ENCODE data around the gene KIFC1. TPM values are rescaled to one million over a fixed set of nuclear protein-coding genes. Genes with fewer than 3 reads are reported as not detected.
"Not testable (repeated sequence)": the region's sequence is repeated elsewhere in the genome, so short reads cannot be mapped to it uniquely, and the experiment has no call there.

The KIFC1 gene
- polyA plus RNA-seq, 3 donors = 0.14 to 0.87 (median 0.68) TPM

DNA sequence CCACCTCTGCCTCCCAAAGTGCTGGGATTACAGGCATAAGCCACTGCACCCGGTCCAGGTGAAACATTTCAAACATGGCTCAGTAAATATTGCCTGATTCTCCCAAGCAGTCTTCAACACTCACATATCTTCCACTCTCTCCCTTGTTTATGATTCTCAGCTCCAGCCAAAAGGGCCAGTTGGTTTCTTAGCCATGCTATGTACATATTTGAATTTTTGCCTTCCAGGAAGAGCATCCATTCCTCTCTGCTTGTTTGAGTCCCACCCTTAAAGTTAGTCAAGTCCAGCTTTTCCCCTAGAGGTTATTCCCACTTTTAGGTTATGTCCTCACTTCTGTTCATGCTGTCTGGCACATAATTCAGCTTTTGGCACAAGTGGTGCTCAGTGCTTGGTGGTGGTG is 5.9 kb downstream of the KIFC1 start:
- Mint-ChIP-seq H3K9me3 (no peaks in the 10 kb centered on the region), H3K27me3 (ENCODE audit: low read depth in 3 of 3) (peaks cover 0 to 1% (median 0%) of the 10 kb centered on the region in 3 donors), H3K27ac (peak overlapping the region in 5 of 7 donors; percentile 31 to 89 (median 78)), H3K4me1 (peaks cover 24% of the 10 kb centered on the region), H3K4me3 (no peak overlapping the region), H3K36me3 (peaks cover 18 to 50% of the 10 kb centered on the region in 2 donors)
- TF ChIP-seq, protein P1, sequence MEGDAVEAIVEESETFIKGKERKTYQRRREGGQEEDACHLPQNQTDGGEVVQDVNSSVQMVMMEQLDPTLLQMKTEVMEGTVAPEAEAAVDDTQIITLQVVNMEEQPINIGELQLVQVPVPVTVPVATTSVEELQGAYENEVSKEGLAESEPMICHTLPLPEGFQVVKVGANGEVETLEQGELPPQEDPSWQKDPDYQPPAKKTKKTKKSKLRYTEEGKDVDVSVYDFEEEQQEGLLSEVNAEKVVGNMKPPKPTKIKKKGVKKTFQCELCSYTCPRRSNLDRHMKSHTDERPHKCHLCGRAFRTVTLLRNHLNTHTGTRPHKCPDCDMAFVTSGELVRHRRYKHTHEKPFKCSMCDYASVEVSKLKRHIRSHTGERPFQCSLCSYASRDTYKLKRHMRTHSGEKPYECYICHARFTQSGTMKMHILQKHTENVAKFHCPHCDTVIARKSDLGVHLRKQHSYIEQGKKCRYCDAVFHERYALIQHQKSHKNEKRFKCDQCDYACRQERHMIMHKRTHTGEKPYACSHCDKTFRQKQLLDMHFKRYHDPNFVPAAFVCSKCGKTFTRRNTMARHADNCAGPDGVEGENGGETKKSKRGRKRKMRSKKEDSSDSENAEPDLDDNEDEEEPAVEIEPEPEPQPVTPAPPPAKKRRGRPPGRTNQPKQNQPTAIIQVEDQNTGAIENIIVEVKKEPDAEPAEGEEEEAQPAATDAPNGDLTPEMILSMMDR (IDR thresholded peaks at IDR 0.05) = no peak
- no peak overlapping the region for H3K4me2 ChIP-seq (replicated peaks; ENCODE audit: extremely low read depth, low read length, poor library complexity, severe bottlenecking)
- no peaks in the 10 kb centered on the region for H3K27me3 ChIP-seq (ENCODE audit: control insufficient read depth in 2 of 2, insufficient read depth in 2 of 2, low read length in 2 of 2)
- H4K20me1 ChIP-seq (ENCODE audit: insufficient read depth, low read length) = no peaks in the 10 kb centered on the region
- H3K4me3 ChIP-seq (replicated peaks in 1 of 3; ENCODE audit: low read depth in 2 of 3, low read length in 3 of 3) = no peak overlapping the region
- DNase-seq = no peak
- no peak overlapping the region for H3K9ac ChIP-seq (ENCODE audit: insufficient read depth, low read length, poor library complexity, severe bottlenecking)
- H3K27ac ChIP-seq (ENCODE audit: low read depth in 1 of 2, low read length in 2 of 2) = peak overlapping the region in 1 of 2 donors; percentile 66
- WGBS (ENCODE audit: insufficient coverage) = 100% methylated on average over 1 of the region's 1 CpG
- peaks cover 87% of the 10 kb centered on the region for H3K79me2 ChIP-seq (ENCODE audit: insufficient read depth, low read length)
- no peaks in the 10 kb centered on the region for H3K9me3 ChIP-seq (replicated peaks in 1 of 2; ENCODE audit: control insufficient read depth in 1 of 2, insufficient read depth in 1 of 2, low read length in 2 of 2)
- peaks cover 6 to 51% of the 10 kb centered on the region in 2 donors for H3K36me3 ChIP-seq (replicated peaks in 1 of 2; ENCODE audit: control insufficient read depth in 1 of 2, insufficient read depth in 2 of 2, low read length in 2 of 2)
- peaks cover 12 to 17% of the 10 kb centered on the region in 2 donors for H3K4me1 ChIP-seq (ENCODE audit: control insufficient read depth in 1 of 2, insufficient read depth in 2 of 2, low read length in 2 of 2)
- intact Hi-C loops (cut with micrococcal nuclease) = loop anchor here in 1 of 2 donors (10.0 kb wide), 1 partner anchor 103 kb away; the partner anchor contains the start of gene RGL2
- H2AFZ ChIP-seq (ENCODE audit: insufficient read depth, low read depth, low read length, poor library complexity, severe bottlenecking) = no peak overlapping the region

DNA sequence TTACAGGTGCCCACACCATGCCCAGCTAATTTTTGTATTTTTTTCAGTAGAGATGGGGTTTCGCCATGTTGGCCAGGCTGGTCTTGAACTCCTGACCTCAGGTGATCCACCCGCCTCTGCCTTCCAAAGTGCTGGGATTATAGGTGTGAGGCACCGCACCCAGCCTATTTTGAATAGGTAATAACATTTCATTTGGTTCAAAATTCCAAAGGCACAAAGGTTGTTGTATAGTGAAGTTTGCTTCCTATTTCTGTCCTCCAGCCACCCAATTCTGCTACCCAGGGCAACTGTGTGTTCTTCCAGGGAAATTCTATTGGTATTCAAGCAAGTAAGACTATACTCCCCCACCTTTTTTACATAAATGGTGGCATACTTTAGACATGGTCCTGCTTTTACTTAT is 7.0 kb downstream of the KIFC1 start:
- DNase-seq; H3K9me3 ChIP-seq (replicated peaks in 1 of 2; ENCODE audit: control insufficient read depth in 1 of 2, insufficient read depth in 1 of 2, low read length in 2 of 2); H3K27me3 ChIP-seq (ENCODE audit: control insufficient read depth in 2 of 2, insufficient read depth in 2 of 2, low read length in 2 of 2); H3K4me1 ChIP-seq (ENCODE audit: control insufficient read depth in 1 of 2, insufficient read depth in 2 of 2, low read length in 2 of 2); H3K9me3 Mint-ChIP-seq; H3K4me3 Mint-ChIP-seq; H3K27me3 Mint-ChIP-seq (ENCODE audit: low read depth in 3 of 3); H3K4me2 ChIP-seq (replicated peaks; ENCODE audit: extremely low read depth, low read length, poor library complexity, severe bottlenecking); H3K9ac ChIP-seq (ENCODE audit: insufficient read depth, low read length, poor library complexity, severe bottlenecking); H2AFZ ChIP-seq (ENCODE audit: insufficient read depth, low read depth, low read length, poor library complexity, severe bottlenecking); H4K20me1 ChIP-seq (ENCODE audit: insufficient read depth, low read length); H3K4me3 ChIP-seq (replicated peaks in 1 of 3; ENCODE audit: low read depth in 2 of 3, low read length in 3 of 3): not testable (repeated sequence)
- WGBS (ENCODE audit: insufficient coverage) = 100% methylated on average over 1 of the region's 3 CpGs
- peaks cover 24 to 56% of the 10 kb centered on the region in 2 donors for H3K36me3 Mint-ChIP-seq
- H3K27ac Mint-ChIP-seq = peak overlapping the region in 4 of 7 donors; percentile 31 to 89 (median 54)
- peaks cover 14% of the 10 kb centered on the region for H3K4me1 Mint-ChIP-seq
- peaks cover 86% of the 10 kb centered on the region for H3K79me2 ChIP-seq (ENCODE audit: insufficient read depth, low read length)
- H3K36me3 ChIP-seq (replicated peaks in 1 of 2; ENCODE audit: control insufficient read depth in 1 of 2, insufficient read depth in 2 of 2, low read length in 2 of 2) = peaks cover 12 to 60% of the 10 kb centered on the region in 2 donors
- H3K27ac ChIP-seq (ENCODE audit: low read depth in 1 of 2, low read length in 2 of 2) = peak overlapping the region in 1 of 2 donors; percentile 66
- intact Hi-C loops (cut with micrococcal nuclease) = loop anchor here in 1 of 2 donors (10.0 kb wide), 1 partner anchor 104 kb away; the partner anchor contains the start of gene RGL2

DNA sequence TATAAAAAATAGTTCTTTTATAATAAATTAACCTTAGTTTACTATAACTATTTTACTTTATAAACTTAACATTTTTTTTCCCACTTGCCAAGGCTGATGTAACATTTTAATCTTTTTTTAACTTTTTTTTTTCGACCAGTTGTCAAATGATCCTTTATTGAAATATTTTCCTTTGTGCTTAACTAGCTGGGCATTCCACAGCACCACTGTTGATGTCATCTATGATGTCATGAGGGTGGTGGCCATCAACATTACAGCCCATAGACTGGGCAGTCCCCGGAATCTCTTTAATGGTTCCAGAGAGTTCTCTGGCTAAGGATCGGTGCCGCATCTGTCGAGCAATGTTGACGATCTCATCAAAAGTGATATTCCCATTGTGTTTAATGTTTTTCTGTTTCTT is 8.3 kb downstream of the KIFC1 start:
- Histone ChIP-seq H3K36me3 (replicated peaks in 1 of 2; ENCODE audit: control insufficient read depth in 1 of 2, insufficient read depth in 2 of 2, low read length in 2 of 2) (peaks cover 24 to 68% of the 10 kb centered on the region in 2 donors), H3K79me2 (ENCODE audit: insufficient read depth, low read length) (peaks cover 80% of the 10 kb centered on the region)
- not testable (repeated sequence) for H3K27me3 ChIP-seq (ENCODE audit: control insufficient read depth in 2 of 2, insufficient read depth in 2 of 2, low read length in 2 of 2); H3K4me1 Mint-ChIP-seq; H3K4me2 ChIP-seq (replicated peaks; ENCODE audit: extremely low read depth, low read length, poor library complexity, severe bottlenecking); H3K9me3 ChIP-seq (replicated peaks in 1 of 2; ENCODE audit: control insufficient read depth in 1 of 2, insufficient read depth in 1 of 2, low read length in 2 of 2); DNase-seq; H3K9me3 Mint-ChIP-seq; H3K9ac ChIP-seq (ENCODE audit: insufficient read depth, low read length, poor library complexity, severe bottlenecking); H3K4me3 ChIP-seq (replicated peaks in 1 of 3; ENCODE audit: low read depth in 2 of 3, low read length in 3 of 3); H4K20me1 ChIP-seq (ENCODE audit: insufficient read depth, low read length); H3K27ac ChIP-seq (ENCODE audit: low read depth in 1 of 2, low read length in 2 of 2); H3K4me1 ChIP-seq (ENCODE audit: control insufficient read depth in 1 of 2, insufficient read depth in 2 of 2, low read length in 2 of 2); H3K4me3 Mint-ChIP-seq; H3K27me3 Mint-ChIP-seq (ENCODE audit: low read depth in 3 of 3); H2AFZ ChIP-seq (ENCODE audit: insufficient read depth, low read depth, low read length, poor library complexity, severe bottlenecking)
- Mint-ChIP-seq H3K36me3 (peaks cover 35 to 68% of the 10 kb centered on the region in 2 donors), H3K27ac (peak overlapping the region in 4 of 7 donors; percentile 5 to 87 (median 52))
- intact Hi-C loops (cut with micrococcal nuclease) = loop anchor here in 1 of 2 donors (10.0 kb wide), 1 partner anchor 105 kb away; the partner anchor contains the start of gene RGL2
- WGBS (ENCODE audit: insufficient coverage) = no CpG with 5 or more reads among the region's 6 CpGs
